HG02970 (cell line): ENCODE measurements around the gene JAK2.

ENCODE experiments used
- ATAC-seq: cut with Tn5 transposase; IDR thresholded peaks from one replicate; pipeline ENCODE4 v1.9.1; 2021; ENCODE audit warnings: mild to moderate bottlenecking, moderate library complexity, moderate number of reproducible peaks; ENCODE audit not compliant: unreplicated experiment, low FRiP score

The JAK2 gene

GRCh38 chr9:5113994-5114748 is 129.1 kb downstream of the JAK2 start:
- no peak for ATAC-seq

DNA sequence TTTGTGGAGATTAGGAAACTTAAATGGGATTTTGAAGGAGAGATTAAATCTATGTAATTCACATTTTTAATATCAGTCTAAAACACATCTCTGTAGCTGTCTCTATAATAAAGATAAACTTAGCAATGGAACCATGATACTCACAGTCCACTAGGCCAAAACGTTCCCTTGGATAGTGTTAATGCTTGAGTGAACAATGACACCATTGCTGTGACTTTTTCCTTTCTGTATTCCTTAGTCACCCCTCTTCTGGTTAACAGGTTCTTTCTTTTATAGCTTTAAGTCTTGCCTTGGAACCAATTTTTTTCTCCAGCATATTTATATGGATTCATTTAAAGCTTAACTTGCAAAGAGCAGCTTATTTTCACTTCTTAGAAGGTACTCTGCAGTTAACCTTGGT is 137.0 kb downstream of the JAK2 start:
- ATAC-seq, result no peak

GRCh38 chr9:5122516-5122915 is 137.4 kb downstream of the JAK2 start:
- ATAC-seq, result no peak

DNA sequence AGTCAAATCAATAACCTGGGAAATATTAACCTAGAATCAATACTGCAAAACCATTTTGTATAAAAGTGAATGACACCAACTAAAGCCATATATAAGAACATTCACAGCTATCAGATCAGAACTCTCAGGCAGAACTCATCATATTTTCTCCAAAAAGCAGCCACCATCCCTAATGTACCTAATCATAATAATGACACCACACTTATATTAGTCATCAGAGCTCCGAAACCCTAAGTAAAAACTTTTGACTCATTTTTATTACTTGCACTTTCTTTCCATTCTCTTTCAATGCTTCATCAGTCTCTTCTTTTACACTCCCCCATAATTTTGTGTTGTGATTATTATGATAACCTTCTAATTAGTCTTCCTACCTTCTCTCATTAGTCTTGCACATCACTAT is 155.1 kb downstream of the JAK2 start:
- ATAC-seq, result no peak

- ATAC-seq, result no peak
Observed at GRCh38 chr9:5144217-5144616, 159.1 kb downstream of the JAK2 start.

GRCh38 chr9:5146241-5146640 is 161.2 kb downstream of the JAK2 start:
- ATAC-seq, result no peak
